Neural cell (in vitro differentiated cells): ENCODE measurements around the gene GRIK2. TPM values are rescaled to one million over a fixed set of nuclear protein-coding genes. Genes with fewer than 3 reads are reported as not detected.

ENCODE experiments used
- H2AFZ ChIP-seq: fragments of 200-600, 300-800 bp; sonication (generic), shearing (Covaris generic); 2 replicates; pipeline ENCODE4 v1.6.0; 2014; ENCODE audit warnings: low read depth, mild to moderate bottlenecking, antibody characterized with exemption, low read length, moderate library complexity
- H3F3A ChIP-seq: fragments of 200-600 bp; shearing (Covaris generic); 2 replicates; pipeline ENCODE4 v1.6.1; 2016; ENCODE audit warnings: mild to moderate bottlenecking, moderate library complexity, mixed read lengths, antibody characterized with exemption, low read length; ENCODE audit not compliant: insufficient read depth, poor library complexity, severe bottlenecking
- H3K27ac ChIP-seq: fragments of 200-600, 300-800 bp; sonication (generic), shearing (Covaris generic); 2 replicates; pipeline ENCODE4 v1.5.1; 2014; ENCODE audit warnings: mild to moderate bottlenecking, low read length, moderate library complexity
- H3K27me3 ChIP-seq: fragments of 300-800, 200-600 bp; sonication (generic), shearing (Covaris generic); 2 replicates; pipeline ENCODE4 v1.6.0; 2014; ENCODE audit warnings: mild to moderate bottlenecking, low read depth, low read length, moderate library complexity; ENCODE audit not compliant: insufficient read depth
- H3K36me3 ChIP-seq: fragments of 300-800, 200-600 bp; sonication (generic), shearing (Covaris generic); 2 replicates; pipeline ENCODE4 v1.5.1; 2014; ENCODE audit warnings: mild to moderate bottlenecking, antibody characterized with exemption, low read length, moderate library complexity; ENCODE audit not compliant: insufficient read depth
- H3K4me2 ChIP-seq: fragments of 300-800, 200-600 bp; sonication (generic), shearing (Covaris generic); 2 replicates; pipeline ENCODE4 v1.6.0; 2014; ENCODE audit warnings: mild to moderate bottlenecking, low read length
- H3K4me3 ChIP-seq: fragments of 300-800, 200-600 bp; sonication (generic), shearing (Covaris generic); 2 replicates; pipeline ENCODE4 v1.5.1; 2014; ENCODE audit warnings: mild to moderate bottlenecking, low read length, moderate library complexity
- H3K79me2 ChIP-seq: fragments of 200-600 bp; shearing (Covaris generic); replicated peaks from 2 replicates; pipeline ENCODE4 v1.6.0; 2014; ENCODE audit warnings: mild to moderate bottlenecking, low read length, moderate library complexity; ENCODE audit not compliant: insufficient read depth
- H3K9ac ChIP-seq: fragments of 300-800, 200-600 bp; sonication (generic), shearing (Covaris generic); 2 replicates; pipeline ENCODE4 v1.6.1; 2016; ENCODE audit warnings: mild to moderate bottlenecking, low read length, mixed read lengths
- H3K9me2 ChIP-seq: fragments of 200-600 bp; shearing (Covaris generic); 2 replicates; pipeline ENCODE4 v1.6.1; 2016; ENCODE audit warnings: mild to moderate bottlenecking, low read length, mixed read lengths; ENCODE audit not compliant: insufficient read depth
- H3K9me3 ChIP-seq: fragments of 200-600, 300-800 bp; sonication (generic), shearing (Covaris generic); 2 replicates; pipeline ENCODE4 v1.6.1; 2016; ENCODE audit warnings: mild to moderate bottlenecking, mixed run types, low read length, moderate library complexity, mixed read lengths
- H4K20me1 ChIP-seq: fragments of 200-600 bp; shearing (Covaris generic); 2 replicates; pipeline ENCODE4 v1.6.1; 2016; ENCODE audit warnings: mild to moderate bottlenecking, mixed run types; ENCODE audit not compliant: insufficient read depth
- EP300 ChIP-seq: fragments of 450-650 bp; conservative IDR thresholded peaks from 2 replicates; pipeline ENCODE4 v1.6.1; 2014; ENCODE audit warnings: antibody characterized with exemption, mild to moderate bottlenecking, moderate library complexity; ENCODE audit not compliant: poor library complexity, severe bottlenecking
- EZH2 ChIP-seq: fragments of 200-600, 300-800 bp; shearing (Covaris generic), sonication (generic); IDR thresholded peaks from 2 replicates; pipeline ENCODE4 v1.6.1; 2014; ENCODE audit warnings: antibody characterized with exemption, low read length, borderline replicate concordance, mild to moderate bottlenecking; ENCODE audit not compliant: insufficient read depth, poor library complexity, severe bottlenecking
- MXI1 ChIP-seq: fragments of 450-650 bp; conservative IDR thresholded peaks from 2 replicates; pipeline ENCODE4 v1.6.1; 2014; ENCODE audit warnings: antibody characterized with exemption, mild to moderate bottlenecking; ENCODE audit not compliant: poor library complexity, severe bottlenecking
- POLR2AphosphoS5 ChIP-seq: IDR thresholded peaks from 2 replicates; pipeline ENCODE4 v1.6.1; 2012
- RAD21 ChIP-seq: fragments of 450-650 bp; conservative IDR thresholded peaks from 2 replicates; pipeline ENCODE4 v1.6.1; 2014; ENCODE audit warnings: antibody characterized with exemption, mild to moderate bottlenecking, moderate library complexity
- REST ChIP-seq: IDR thresholded peaks from 2 replicates; pipeline ENCODE4 v1.6.1; 2012; ENCODE audit warnings: borderline replicate concordance
- SMC3 ChIP-seq: fragments of 450-650 bp; conservative IDR thresholded peaks from 2 replicates; pipeline ENCODE4 v1.6.1; 2014; ENCODE audit warnings: antibody characterized with exemption, mild to moderate bottlenecking, moderate library complexity; ENCODE audit not compliant: poor library complexity
- TAF1 ChIP-seq: IDR thresholded peaks from 2 replicates; pipeline ENCODE4 v1.6.1; 2012; ENCODE audit warnings: low read depth
- polyA plus RNA-seq: library from polyadenylated mRNA; depleted of rRNA; stranded (reverse); fragments of >200 nt; gene quantifications from 2 replicates; pipeline ENCODE4 v1.2.3, GENCODE V29; 2014
- TF ChIP-seq, protein P1 (sequence below): fragments of 450-650 bp; IDR thresholded peaks from 2 replicates; pipeline ENCODE4 v1.5.1; 2014; ENCODE audit warnings: antibody characterized with exemption, mild to moderate bottlenecking, moderate library complexity; ENCODE audit not compliant: poor library complexity, severe bottlenecking

The GRIK2 gene
- polyA plus RNA-seq, 1 donor from 2014 or later = 106 TPM

GRCh38 chr6:101706576-101706975, 313.1 kb downstream of the GRIK2 start:
- no peak for TF ChIP-seq POLR2AphosphoS5
- Histone ChIP-seq H3K9me2 (no peaks in the 10 kb centered on the region), H3K4me3 (no peak overlapping the region), H3K27ac (no peak overlapping the region), H3K36me3 (no peaks in the 10 kb centered on the region), H3K79me2 (no peaks in the 10 kb centered on the region), H3K27me3 (no peaks in the 10 kb centered on the region), H3K4me2 (no peak overlapping the region), H2AFZ (no peak overlapping the region), H3F3A (no peaks in the 10 kb centered on the region), H4K20me1 (no peaks in the 10 kb centered on the region), H3K9ac (no peak overlapping the region), H3K9me3 (no peaks in the 10 kb centered on the region)

DNA sequence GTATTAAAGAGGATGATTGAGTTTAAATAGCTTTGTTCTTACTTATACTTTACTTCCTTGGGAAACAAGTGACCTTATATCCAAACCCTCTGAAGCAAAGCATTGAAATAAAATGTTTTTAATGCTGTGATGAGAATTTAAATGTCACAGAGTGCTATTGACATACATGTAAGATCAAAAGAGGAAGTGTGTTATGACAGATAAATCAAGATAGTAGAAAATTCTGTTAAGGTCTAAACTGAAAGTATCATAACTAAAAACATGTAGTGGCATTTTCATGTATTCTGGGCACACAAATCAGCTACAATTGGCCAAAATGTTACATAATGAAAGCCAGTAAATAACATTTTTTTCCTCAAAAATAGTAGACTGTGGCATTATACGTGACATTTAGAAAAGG, 318.0 kb downstream of the GRIK2 start:
- TF ChIP-seq POLR2AphosphoS5 (no peak), EP300 (no peak), RAD21 (no peak), TAF1 (no peak), REST (no peak), EZH2 (no peak), SMC3 (no peak), MXI1 (no peak)
- TF ChIP-seq, protein P1, sequence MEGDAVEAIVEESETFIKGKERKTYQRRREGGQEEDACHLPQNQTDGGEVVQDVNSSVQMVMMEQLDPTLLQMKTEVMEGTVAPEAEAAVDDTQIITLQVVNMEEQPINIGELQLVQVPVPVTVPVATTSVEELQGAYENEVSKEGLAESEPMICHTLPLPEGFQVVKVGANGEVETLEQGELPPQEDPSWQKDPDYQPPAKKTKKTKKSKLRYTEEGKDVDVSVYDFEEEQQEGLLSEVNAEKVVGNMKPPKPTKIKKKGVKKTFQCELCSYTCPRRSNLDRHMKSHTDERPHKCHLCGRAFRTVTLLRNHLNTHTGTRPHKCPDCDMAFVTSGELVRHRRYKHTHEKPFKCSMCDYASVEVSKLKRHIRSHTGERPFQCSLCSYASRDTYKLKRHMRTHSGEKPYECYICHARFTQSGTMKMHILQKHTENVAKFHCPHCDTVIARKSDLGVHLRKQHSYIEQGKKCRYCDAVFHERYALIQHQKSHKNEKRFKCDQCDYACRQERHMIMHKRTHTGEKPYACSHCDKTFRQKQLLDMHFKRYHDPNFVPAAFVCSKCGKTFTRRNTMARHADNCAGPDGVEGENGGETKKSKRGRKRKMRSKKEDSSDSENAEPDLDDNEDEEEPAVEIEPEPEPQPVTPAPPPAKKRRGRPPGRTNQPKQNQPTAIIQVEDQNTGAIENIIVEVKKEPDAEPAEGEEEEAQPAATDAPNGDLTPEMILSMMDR = no peak
- no peak overlapping the region for H3K9ac ChIP-seq
- H3K4me2 ChIP-seq = no peak overlapping the region

GRCh38 chr6:101716387-101716786, 322.9 kb downstream of the GRIK2 start:
- no peak overlapping the region for H3K27ac ChIP-seq
- H3K4me2 ChIP-seq = no peak overlapping the region
- no peaks in the 10 kb centered on the region for H3K27me3 ChIP-seq
- no peaks in the 10 kb centered on the region for H3K9me2 ChIP-seq
- H3K9me3 ChIP-seq = no peaks in the 10 kb centered on the region
- H3K4me3 ChIP-seq = no peak overlapping the region
- H4K20me1 ChIP-seq = no peaks in the 10 kb centered on the region
- no peak for TF ChIP-seq EZH2
- TF ChIP-seq RAD21 = no peak
- TF ChIP-seq TAF1 = no peak
- TF ChIP-seq MXI1 = no peak
- no peak for TF ChIP-seq EP300
- TF ChIP-seq POLR2AphosphoS5 = no peak
- TF ChIP-seq, protein P1 = no peak
- TF ChIP-seq SMC3 = no peak
- no peak for TF ChIP-seq REST
- no peaks in the 10 kb centered on the region for H3F3A ChIP-seq
- no peaks in the 10 kb centered on the region for H3K79me2 ChIP-seq
- H3K36me3 ChIP-seq = no peaks in the 10 kb centered on the region
- H3K9ac ChIP-seq = no peak overlapping the region
- no peak overlapping the region for H2AFZ ChIP-seq

More for the DNA sequence above, 318.0 kb downstream of the GRIK2 start:
- Histone ChIP-seq H3K9me2 (no peaks in the 10 kb centered on the region), H2AFZ (no peak overlapping the region), H3K4me3 (no peak overlapping the region), H4K20me1 (no peaks in the 10 kb centered on the region), H3K27ac (no peak overlapping the region), H3F3A (no peaks in the 10 kb centered on the region), H3K79me2 (no peaks in the 10 kb centered on the region), H3K9me3 (no peaks in the 10 kb centered on the region), H3K27me3 (no peaks in the 10 kb centered on the region), H3K36me3 (no peaks in the 10 kb centered on the region)
